GM12874 (cell line): ENCODE data around the gene GRPEL1.

Experiments used
- CTCF ChIP-seq: IDR thresholded peaks from 2 replicates; pipeline ENCODE4 v1.5.1; 2011; ENCODE audit warnings: low read depth, mild to moderate bottlenecking, control low read depth, low read length, moderate library complexity; ENCODE audit not compliant: insufficient read depth

GRPEL1 gene

GRCh38 chr4:7066493-7066892 lies 1.4 kb downstream of the GRPEL1 start:
- no peak for TF ChIP-seq CTCF

GRCh38 chr4:7066006-7066405 lies 1.9 kb downstream of the GRPEL1 start:
- TF ChIP-seq CTCF: no peak

- TF ChIP-seq CTCF: no peak
These were observed 4.5 kb downstream of the GRPEL1 start for GRCh38 chr4:7063362-7063761.

GRCh38 chr4:7062816-7063215 lies 5.0 kb downstream of the GRPEL1 start:
- no peak for TF ChIP-seq CTCF

- no peak for TF ChIP-seq CTCF
These were observed 6.0 kb downstream of the GRPEL1 start for GRCh38 chr4:7061815-7062214.

- no peak for TF ChIP-seq CTCF
These were observed 7.3 kb downstream of the GRPEL1 start for GRCh38 chr4:7060346-7061150.

GRCh38 chr4:7059662-7060061 lies 8.2 kb downstream of the GRPEL1 start:
- TF ChIP-seq CTCF: no peak

- TF ChIP-seq CTCF: no peak
These were observed 9.1 kb downstream of the GRPEL1 start for GRCh38 chr4:7058792-7059191.
